GM18907 (cell line): ENCODE results near the gene OAF.
A peak's percentile ranks its signal among the peaks of the same experiment; 100 is the strongest.

Experiments
- ATAC-seq: cut with Tn5 transposase; IDR thresholded peaks from one replicate; pipeline ENCODE4 v1.9.1; 2021; ENCODE audit warnings: mild to moderate bottlenecking, moderate library complexity; ENCODE audit not compliant: unreplicated experiment

The OAF gene

DNA sequence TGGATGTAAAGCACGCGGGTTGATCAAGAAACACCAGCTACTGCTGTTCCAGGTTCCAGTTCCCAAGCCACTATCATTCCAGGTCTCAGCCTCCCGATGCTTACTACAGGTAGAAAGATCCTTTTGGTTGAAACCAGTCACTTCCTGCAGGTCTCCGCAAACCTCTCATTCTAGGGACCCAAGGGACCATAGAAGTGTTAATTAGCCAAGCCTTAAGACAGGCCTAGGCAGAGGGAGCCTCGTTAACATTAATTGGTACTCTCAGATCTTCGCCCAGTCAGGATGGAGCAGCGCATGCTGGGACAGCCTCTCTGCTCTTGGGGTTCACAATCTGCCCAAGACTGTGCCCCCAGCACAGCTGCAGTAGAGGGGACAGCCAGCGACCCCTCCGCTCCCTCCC is 11.2 kb upstream of the OAF start:
- ATAC-seq, result no peak

DNA sequence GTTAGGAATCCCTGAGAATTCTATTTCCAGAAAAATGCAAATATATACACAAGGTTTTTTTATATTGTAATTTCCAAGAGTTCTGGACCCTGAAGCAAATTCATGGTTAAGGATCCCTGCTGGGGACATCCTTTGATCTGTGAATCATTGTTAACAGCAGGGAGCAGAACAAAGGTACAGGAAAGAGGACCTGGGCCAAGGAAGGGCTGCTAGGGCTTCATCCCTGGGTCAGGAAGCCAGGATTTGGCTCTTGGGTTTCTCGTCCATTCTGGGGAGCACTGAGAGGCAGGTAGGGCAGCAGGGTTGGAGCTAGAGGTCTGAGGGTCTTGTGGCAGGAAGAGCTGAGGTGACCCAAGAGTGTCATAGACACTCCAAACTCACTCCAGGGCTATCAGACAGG is 10.2 kb upstream of the OAF start:
- no peak for ATAC-seq

DNA sequence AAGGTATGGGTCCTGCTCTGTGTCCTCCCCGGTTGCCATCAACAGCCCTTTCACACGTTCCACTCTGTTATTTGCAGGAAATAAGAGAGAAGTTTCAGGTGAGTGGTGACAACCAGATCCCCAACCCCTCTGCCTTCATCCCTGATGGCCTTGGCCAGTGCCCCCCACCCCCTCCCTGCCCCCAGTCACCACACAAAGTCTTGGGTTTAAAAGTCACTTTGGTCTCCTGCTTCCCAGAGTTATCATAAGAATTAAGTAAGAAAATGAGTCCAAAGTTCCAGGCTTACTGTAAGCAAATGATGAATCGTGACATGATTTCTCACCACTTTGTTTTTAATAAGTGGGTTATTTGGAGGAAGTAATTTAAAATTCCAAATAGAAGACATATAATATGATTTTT is 9.2 kb upstream of the OAF start:
- no peak for ATAC-seq

DNA sequence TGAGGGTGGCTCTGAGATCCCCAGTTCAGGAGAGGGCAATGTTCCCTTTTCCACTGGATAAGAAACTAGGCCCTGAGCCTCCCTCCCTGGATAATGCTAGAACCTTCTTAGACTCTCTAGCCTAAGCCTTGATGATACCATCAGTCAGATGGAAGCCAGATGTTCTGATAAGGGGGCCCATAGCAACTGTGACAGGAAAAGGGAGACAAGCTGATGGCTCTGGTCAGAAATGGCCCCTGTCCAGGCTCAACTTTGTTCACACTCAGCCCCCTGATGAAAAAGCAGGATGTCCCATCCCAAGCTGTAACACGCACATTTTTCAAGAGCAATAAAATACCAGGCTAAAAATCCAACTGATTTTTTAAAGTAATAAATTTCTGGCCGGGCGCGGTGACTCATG is 7.2 kb upstream of the OAF start:
- no peak for ATAC-seq

DNA sequence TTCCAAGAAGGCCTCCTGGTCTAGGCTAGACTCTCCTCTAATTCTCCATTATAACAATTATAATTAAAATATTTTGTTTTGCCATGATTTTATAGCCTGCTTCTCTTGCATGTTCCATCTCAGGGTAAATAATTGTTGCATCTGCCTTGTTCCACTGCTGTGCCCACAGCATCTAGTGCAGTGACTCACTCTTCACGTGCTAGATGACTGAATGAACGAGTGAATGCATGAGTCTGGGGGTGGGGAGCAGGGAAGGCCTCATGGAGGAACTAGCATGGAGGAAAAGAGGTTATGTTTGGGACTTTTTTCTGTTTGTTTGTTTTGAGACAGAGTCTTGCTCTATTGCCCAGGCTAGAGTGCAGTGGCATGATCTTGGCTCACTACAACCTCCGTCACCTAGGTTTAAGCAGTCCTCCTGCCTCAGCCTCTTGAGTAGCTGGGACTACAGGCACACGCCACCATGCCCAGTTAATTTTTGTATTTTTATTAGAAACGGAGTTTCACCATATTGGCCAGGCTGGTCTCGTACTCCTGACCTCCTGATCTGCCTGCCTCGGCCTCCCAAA is 5.2 kb upstream of the OAF start:
- no peak for ATAC-seq

DNA sequence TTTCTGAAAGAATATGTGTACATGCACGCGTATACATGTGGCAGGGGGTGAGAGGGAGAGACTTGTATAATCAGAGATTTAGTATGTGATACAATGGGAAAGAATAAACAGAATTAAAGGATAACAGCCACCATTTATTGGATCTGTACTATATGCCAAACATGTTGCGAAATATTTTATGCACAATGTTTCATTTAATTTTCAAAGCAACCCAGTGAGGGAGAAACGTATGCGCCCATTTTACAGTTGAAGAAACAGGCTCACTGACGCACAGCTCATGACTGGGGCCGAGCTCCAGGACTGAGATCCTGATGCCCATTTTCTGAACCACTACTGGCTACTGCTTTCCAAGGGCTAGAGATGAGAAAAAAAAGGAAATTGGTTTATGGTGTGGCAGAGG is 3.3 kb upstream of the OAF start:
- ATAC-seq, result no peak

DNA sequence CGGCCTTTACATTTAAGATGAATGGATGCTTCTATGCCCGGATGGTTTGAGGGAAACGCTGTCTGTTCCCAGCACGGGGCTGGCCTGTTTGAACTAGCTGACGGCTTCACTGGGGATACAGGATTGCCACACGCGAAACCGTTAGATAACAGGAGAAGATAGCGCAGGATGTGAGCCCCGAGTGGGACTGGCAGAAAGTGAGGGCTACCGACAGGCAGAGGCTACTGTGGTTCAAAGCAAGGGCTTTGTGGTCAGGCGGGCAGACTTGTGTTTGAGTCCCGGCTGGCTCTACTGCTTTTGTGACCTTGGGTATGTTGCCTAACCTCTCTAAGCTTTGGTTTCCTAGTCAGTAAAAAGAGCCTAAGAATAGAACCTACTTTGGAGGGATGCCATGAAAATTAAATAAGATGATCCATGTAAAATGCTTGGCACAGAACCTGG is 2.8 kb upstream of the OAF start:
- no peak for ATAC-seq

DNA sequence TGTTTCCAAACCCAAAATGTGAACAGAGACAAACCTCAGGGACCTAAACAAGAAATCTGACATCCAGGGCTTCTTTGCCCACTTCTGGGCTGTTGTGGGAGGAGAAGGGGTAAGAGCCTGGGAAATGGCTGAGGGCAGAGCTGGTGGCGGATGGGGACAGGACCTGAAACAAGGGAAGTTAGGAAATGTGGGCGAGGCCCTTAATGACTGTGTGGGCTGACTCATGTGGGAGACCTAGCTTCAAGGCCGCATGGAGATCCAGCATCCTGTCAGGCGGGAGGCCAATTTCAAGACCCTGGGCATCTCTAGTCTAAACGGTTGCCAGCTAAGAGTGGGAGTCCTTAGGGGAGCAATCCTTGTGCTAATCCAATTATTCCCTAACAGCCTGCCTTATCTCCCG is 2.1 kb upstream of the OAF start:
- ATAC-seq, result no peak

DNA sequence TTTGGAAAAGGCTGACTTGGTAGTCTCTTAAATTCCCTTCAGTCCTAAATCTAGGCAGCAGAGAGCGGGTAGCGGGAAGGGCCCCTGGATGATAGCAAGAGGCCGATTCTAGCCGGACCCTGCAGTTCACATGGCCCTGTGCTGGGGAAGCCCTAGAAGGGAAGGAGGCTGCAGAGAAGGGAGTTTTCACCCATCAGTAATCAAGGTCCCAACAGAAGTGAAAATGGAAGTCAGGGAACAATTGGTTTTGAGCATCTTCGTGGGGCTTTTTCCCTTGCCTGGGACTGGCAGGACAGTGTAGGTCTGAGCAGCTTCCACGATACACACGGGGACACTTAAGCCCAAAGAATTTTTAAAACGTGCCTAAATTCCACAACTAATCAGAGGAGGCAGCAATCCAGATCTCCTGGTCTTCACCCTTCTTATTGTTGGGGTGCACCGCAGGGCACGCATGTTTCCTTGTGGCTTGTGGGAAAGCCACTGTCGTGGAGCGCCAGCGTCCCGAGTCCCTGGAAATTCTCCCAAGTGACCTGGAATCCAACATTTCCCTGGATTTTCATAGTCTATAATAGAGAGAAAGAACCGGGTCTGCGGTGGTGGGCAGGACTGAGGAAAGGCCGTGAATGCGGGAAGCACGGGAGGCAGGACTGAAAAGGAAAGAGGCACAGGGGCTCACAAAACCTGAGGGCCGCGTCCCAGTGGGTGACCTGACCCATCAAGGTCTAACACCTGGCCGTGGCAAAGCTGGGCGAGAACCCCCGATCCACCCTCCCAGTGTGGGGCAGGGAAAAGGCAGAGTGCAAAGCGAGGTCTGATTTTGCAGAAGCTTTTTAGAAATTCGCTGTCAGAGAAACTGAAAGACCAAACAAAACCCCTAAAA is 846 bp upstream of the OAF start:
- ATAC-seq, result no peak

DNA sequence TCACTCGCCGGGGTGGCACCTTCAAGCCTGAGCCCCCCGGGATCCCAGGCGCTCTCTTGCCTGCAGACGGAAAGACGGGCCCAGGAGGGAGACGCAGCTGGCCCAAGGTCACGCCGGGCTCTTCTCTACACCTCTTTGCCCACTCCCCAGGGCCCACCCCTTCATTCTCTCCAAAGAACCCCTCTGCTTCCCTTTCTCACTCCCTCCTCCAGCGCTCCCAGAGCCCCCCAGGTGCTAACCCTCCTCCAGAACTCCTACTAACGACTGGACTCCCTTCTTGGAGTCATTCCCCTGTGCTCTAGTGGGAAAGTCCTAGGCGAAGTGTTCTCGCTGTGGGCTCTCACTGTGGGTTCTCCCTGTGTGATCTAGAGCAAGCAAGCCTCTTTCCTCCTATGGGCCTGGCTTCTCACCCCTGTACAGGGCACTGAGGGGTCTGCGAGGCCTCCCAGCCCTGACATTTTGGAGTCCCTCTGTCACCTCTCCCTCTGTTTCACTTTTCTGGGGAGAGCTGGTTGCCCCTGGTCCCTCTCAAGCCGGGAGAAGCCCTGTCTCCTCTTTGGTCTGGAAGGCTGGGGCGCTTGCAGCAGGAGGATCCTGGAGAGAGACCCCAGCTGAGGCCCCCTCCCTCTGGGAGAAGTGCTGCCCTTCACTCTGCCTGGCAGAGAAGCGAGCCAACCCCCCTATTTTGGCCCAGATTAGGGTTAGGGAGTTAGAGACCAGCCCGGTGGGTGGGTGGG is 858 bp downstream of the OAF start:
- ATAC-seq, result peak; percentile 17

DNA sequence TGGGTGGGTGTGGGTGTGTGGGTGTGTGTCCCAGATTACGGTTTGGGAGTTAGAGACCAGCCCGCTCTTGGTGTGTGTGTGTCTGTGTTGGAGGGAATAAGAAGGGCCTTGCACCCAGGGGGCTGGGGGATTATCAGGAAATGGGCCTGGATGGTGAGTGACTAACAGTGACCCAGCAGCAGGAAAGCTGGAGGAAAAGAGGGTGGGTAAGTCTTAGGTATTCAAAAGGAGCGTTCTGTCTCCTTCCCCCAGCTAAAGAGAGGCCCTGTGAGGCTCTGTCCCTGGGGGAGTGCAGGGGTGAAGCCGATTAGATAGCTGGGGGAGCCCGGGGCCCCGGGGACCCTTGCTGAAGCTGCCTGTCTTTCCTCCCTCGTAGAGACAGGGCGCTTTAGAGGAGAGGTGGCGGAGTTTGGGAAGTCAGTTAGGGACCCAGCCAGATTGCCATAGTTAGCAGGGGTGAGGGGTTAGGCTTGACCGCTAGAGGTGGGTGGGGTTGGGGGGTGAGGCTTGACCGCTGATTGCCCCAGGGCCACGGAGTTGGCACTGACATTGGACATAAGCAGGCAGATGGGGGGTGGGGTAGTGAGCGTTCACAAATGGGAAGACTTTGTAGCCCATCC is 1.5 kb downstream of the OAF start:
- no peak for ATAC-seq

DNA sequence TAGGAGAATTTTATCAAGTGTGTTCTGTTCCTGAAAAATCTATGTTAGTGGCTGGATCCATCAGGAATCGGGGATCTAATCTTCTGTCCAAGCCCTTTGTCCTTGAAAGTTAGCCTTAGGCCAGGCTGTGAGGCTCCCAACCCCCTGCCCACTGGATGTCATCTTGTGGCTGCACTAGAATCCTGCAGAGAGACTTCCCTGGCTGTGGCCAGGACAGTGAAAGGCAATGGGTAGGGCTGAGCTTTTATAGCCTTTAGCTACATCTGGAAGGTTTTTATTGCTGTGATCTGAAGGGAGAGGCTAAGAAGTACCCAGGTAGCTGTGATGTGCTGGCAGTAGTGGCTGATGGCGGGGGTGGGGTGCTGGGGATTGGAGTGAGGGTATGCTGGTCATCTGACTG is 2.1 kb downstream of the OAF start:
- no peak for ATAC-seq

DNA sequence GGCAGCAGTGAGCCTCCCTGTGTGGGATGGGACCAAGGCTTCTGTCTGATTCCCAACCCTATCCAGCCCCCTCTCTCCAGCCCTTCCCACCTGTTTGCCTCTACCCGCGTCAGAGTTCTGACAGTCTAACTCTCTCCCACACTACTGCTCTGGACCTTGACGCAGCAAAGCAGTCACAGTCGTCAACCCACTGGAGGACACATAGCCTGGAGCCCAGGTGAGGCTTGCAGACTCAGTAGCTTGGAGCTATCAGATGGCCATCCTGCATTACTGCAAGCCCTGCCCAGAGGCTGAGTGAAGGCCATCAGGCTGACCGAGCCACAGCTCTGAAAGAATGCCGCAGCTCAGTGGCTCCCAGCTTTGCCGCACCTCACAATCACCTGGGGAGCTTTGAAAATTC is 3.7 kb downstream of the OAF start:
- no peak for ATAC-seq

DNA sequence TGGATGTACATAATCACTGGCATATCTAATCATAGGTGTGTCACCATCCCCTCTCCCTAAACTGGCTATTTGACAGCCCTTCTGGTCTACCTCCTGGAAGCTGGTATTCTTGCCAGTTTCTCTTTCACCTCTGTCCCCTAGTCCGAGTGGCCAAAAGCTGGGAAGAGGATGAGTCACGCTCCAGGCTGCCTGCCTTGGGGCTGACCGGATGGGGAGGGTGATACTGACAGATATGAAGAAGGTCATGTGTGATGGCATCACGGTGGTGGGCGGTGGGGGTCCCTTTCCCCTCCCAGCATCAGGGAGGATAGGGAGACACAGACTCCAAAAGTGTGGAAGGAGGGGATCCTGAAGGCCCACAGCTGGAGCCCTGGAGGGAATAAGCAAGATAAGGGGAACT is 4.8 kb downstream of the OAF start:
- no peak for ATAC-seq

DNA sequence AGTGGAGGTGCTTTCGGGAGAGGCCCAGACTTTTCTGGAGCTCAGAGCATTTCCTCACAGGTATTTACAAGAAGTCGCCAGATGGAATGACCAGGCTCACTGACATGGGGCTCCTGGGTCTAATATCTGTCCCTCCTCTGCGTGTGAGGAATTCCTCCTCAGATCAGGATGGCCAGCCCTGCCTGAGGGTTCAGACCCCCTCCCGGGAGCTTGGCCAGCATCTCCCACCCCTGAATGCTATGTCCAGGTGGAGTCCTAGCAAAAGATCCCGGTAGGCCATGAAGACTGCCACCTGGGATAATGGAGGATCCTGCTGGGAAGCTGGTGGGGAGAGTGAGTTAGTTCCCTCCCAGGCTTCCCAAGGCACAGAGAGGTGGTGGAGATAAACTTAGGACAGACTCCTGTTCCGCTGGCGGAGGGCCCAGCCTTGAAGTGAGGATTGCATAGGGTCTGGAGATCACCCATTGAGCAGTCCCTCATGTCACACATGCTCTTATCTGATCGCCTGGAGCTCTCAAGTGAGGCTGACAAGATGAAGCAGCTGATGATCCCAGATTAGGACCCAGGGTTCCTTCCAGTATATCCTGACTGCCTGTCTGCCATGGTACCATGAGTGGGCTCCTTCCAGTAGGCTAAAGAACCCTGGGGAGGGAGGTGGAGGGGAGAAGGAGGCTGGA is 5.7 kb downstream of the OAF start:
- no peak for ATAC-seq

DNA sequence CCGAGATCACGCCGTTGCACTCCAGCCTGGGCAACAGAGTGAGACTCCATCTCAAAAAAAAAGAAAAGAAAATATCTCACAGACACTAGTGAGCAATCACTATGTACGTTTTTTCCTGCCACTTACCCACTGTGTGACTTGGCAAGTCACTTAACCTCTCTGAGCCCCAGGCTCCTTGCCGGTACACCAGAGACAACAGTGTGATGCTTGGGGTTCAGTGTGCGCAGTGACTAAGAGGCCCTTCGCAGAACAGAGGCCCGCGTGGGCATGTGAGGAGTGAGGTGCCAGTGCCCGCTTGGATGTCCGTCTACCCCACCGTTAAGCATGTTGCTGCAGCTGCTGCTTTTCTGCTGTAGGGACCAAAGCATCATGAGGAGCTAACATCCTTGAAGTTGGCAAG is 6.7 kb downstream of the OAF start:
- no peak for ATAC-seq

DNA sequence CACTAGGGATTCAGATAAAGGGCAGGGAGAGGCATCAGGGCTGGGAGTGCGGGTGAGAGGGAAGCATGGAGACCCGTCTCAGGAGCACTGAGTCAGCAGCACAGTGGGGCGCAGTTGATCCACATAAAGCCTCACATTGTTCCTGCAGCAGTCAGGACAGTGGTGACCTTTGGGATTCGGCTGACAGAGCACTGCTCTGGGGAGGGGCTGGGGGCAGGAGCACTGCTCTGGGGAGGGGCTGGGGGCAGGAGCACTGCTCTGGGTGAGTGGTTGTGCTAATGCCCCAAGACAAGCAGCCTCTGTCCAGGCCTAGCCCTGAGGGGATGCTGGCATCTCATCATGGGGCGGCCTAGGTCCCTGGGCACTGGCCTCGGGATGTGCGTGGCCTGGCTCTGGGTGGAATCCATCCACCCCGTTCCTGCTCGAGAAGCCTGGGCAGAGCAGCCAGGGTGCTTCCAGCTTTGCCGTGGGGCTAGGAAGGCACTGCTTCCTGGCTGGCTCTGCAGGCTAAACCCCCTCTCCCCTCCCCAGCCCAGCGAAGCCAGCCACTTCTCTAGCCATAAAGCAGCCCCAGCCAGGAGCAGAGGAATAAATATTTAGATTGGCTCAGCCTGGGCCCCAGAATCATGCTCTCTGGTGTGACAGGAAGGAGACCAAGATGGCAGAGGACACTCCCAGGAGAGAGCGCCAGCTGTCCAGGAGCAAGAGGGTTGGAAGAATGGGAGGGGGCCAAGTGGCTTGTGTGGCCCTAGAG is 7.3 kb downstream of the OAF start:
- no peak for ATAC-seq

DNA sequence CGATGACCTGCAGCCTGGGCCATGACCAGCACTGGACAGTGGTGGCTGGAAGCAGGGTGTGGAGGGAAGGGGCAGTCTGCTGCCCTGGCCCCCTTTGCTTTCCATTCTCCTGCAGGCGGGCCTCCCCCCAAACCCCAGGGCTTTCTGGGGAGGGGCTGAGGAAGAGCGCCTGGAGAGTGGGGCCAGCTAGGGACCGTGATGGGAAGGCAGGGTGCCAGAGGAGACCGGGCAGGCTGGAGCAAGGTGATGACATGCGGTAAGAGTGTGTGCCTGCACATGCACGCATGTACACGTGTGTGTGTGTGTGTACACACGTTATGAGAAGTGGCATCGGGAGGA is 7.8 kb downstream of the OAF start:
- no peak for ATAC-seq

DNA sequence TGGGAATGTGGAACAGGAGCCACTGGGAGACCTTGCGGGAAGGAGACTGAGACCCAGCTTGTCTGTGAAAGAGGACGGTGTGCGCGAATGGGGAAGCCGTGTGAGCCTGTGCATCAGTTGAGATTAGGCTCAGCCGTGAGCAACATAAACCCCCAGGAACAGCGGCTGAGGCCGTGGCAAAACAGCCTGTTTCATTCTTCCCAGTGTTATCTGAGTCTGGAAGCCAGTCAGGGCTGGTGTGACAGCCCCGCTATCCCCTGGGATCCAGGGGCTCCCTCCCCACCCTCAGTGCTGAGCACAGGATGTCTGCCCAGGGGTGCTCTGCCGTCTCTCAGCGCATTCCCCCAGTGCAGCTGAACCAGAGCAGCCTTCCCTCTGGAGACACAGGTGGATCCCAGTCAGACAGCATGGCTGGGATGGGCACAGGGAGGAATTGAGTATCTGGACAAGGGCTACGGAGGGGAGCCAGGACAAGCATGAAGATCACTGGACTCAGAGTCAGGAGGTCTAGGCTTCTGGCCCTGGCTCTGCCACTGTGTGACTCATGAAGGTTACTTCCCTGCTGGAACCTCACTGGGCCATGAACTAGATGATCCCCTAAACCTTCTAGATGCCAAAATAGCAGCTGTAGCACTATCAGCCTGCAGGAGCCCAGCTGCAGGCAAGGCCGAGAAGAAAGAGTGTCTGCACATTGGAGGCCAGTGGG is 8.6 kb downstream of the OAF start:
- no peak for ATAC-seq
